WI38 (cell line): ENCODE results near the gene NLGN1.

ENCODE experiments used
- H3K4me3 ChIP-seq: 2 replicates; pipeline ENCODE4 v1.5.1; 2011; ENCODE audit warnings: low read depth, mild to moderate bottlenecking, control low read depth, low read length
- CTCF ChIP-seq: IDR thresholded peaks from 2 replicates; pipeline ENCODE4 v1.5.1; 2012; ENCODE audit warnings: low read depth, mild to moderate bottlenecking, control low read depth, low read length

The NLGN1 gene

GRCh38 chr3:174242311-174243041, 844.9 kb downstream of the NLGN1 start:
- H3K4me3 ChIP-seq: no peak overlapping the region
- TF ChIP-seq CTCF: no peak

GRCh38 chr3:174243171-174243570, 845.6 kb downstream of the NLGN1 start:
- TF ChIP-seq CTCF: no peak
- no peak overlapping the region for H3K4me3 ChIP-seq

- no peak overlapping the region for H3K4me3 ChIP-seq
- no peak for TF ChIP-seq CTCF
These were observed 850.2 kb downstream of the NLGN1 start for GRCh38 chr3:174247687-174248152.

GRCh38 chr3:174251681-174252080, 854.1 kb downstream of the NLGN1 start:
- TF ChIP-seq CTCF: no peak
- no peak overlapping the region for H3K4me3 ChIP-seq

- no peak for TF ChIP-seq CTCF
- H3K4me3 ChIP-seq: no peak overlapping the region
These were observed 855.8 kb downstream of the NLGN1 start for GRCh38 chr3:174253196-174253823.

- TF ChIP-seq CTCF: no peak
- no peak overlapping the region for H3K4me3 ChIP-seq
These were observed 856.4 kb downstream of the NLGN1 start for GRCh38 chr3:174253940-174254339.

GRCh38 chr3:174255454-174255853, 857.9 kb downstream of the NLGN1 start:
- no peak for TF ChIP-seq CTCF
- no peak overlapping the region for H3K4me3 ChIP-seq
